Cardiac fibroblast (primary cell): ENCODE data around the gene TWF2.

Experiments
- DNase-seq, 2 donors: peaks; one replicate each; pipeline versions ENCODE4 v3.0.0 to v3.0.0-alpha.2; 2010; ENCODE audit warnings: low read depth in 2 of 2
- H3K4me3 ChIP-seq, 2 donors: replicated peaks in 1 of 2; 1 replicate in 1 of 2; 2 replicates in 1 of 2; pipeline ENCODE4 v1.5.1; 2011; ENCODE audit warnings: low read depth in 2 of 2, low read length in 2 of 2, mild to moderate bottlenecking in 2 of 2, moderate library complexity in 1 of 2
- TF ChIP-seq, protein P1 (sequence below): IDR thresholded peaks from one replicate; pipeline ENCODE4 v1.5.1; 2011; ENCODE audit warnings: low read depth, mild to moderate bottlenecking, low read length, inconsistent platforms

The TWF2 gene

DNA sequence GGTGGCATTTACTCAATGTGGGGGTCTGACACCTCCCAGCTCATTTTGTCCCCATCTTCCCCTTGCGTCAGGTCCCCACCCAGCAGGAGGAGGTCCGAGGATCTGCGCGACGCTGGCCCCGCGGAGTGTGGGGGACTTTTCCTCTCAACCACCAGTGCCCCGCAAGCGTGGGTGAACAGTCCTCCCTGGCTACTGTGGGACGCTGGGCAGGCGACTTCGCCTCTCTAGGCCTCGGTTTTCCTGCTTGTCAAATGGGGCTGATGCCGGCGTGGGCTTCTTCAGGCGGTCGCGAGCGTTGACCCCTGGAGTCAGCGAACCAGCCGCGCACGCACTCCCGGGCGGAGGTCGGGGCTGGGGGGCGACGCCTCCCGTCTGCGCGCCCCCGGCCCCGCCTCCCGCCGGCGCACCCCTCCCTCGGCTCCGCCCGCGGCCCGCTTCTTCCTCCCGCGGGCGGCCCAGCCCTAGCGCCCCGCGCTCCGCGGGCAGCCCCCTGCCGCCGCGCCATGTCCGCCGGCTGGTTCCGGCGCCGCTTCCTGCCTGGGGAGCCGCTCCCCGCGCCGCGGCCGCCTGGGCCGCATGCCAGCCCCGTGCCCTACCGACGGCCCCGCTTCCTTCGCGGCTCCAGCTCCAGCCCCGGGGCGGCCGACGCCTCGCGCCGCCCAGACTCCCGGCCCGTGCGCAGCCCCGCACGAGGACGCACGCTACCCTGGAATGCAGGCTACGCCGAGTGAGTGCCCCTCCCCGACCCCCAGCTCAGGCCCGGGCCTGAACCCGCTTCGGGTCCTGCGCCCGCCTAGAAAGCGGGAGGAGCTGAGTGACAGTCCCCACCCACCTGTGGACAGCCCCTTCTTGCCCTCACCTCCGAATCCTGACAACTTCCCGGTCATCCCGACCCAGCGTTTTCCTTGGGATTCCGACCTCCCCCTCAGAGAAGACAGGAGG lies 6.6 kb upstream of the TWF2 start, which contains the start of gene PPM1M:
PPM1M (plus strand) TSS at position 438 of the 942 bp plus-strand sequence; CDS start at position 504, 66 bp downstream.
- TF ChIP-seq, protein P1, sequence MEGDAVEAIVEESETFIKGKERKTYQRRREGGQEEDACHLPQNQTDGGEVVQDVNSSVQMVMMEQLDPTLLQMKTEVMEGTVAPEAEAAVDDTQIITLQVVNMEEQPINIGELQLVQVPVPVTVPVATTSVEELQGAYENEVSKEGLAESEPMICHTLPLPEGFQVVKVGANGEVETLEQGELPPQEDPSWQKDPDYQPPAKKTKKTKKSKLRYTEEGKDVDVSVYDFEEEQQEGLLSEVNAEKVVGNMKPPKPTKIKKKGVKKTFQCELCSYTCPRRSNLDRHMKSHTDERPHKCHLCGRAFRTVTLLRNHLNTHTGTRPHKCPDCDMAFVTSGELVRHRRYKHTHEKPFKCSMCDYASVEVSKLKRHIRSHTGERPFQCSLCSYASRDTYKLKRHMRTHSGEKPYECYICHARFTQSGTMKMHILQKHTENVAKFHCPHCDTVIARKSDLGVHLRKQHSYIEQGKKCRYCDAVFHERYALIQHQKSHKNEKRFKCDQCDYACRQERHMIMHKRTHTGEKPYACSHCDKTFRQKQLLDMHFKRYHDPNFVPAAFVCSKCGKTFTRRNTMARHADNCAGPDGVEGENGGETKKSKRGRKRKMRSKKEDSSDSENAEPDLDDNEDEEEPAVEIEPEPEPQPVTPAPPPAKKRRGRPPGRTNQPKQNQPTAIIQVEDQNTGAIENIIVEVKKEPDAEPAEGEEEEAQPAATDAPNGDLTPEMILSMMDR: no peak
- H3K4me3 ChIP-seq: peak within 1 kb of the TSS; percentile 59 to 63
- DNase-seq: peak; percentile 30 to 62

- TF ChIP-seq, protein P1: no peak
- no peak overlapping the region for H3K4me3 ChIP-seq
- DNase-seq: peak; percentile 43 to 60
Measured at GRCh38 chr3:52243791-52244628, 5.1 kb upstream of the TWF2 start.

DNA sequence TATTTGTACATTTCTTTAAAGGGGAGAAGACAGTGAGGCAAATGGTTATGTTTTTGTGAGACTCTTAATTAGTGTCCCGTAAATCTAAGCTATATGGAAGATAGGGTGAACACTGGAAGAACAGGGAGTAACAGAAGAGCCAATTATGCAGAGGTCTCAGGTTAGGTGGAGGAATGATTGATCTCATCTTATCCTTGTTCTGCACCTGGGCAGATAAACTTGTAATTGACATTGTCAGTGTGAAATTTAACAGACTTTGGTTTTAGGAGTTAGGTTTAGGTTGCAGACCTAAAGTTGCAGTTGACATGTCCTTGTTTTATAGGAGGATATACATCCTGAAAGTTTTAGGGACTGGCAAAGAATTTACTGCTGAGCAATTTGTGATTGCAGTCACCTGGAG lies 3.1 kb upstream of the TWF2 start:
- TF ChIP-seq, protein P1: no peak
- no peak for DNase-seq
- no peak overlapping the region for H3K4me3 ChIP-seq

GRCh38 chr3:52240886-52241370 lies 2.0 kb upstream of the TWF2 start:
- no peak overlapping the region for H3K4me3 ChIP-seq
- no peak for DNase-seq
- TF ChIP-seq, protein P1: no peak

- peak; percentile 93 to 95 for DNase-seq
- TF ChIP-seq, protein P1: peak; percentile 8
Measured at GRCh38 chr3:52240059-52240885, 1.3 kb upstream of the TWF2 start.

More at GRCh38 chr3:52240059-52240885, 1.3 kb upstream of the TWF2 start:
- peak overlapping the region in 1 of 2 donors; percentile 90 for H3K4me3 ChIP-seq
